MM.1S (cell line): ENCODE data around the gene USP25.

Experiments
- EZH2 ChIP-seq: fragments of 300-600 bp; sonication (generic); optimal IDR thresholded peaks from 2 replicates; pipeline ENCODE3; 2017; ENCODE audit warnings: low read depth, mild to moderate bottlenecking, antibody characterized with exemption, low read length, mixed read lengths
- TF ChIP-seq, protein P1 (sequence below): fragments of 300-600 bp; sonication (generic); IDR thresholded peaks from 2 replicates; pipeline ENCODE4 v1.5.1; 2016; ENCODE audit warnings: antibody characterized with exemption, low read length, mixed read lengths

DNA sequence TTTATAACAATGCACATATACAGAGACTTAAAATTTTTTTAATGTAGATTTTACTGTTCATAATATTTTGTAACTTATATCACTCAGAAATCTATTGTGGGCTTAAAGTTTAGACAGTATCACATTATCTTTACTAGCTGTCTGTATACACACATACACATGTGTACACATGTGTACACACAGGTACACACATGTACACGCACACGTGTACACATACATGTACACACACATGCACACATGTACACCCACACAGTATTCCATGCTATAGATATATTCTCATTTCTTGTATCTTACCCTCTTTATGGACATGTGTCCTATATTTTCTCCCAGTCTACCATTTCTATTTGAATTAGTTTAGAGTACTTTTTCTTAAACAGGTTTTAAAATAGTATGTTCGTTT lies 123.3 kb downstream of the USP25 start:
- TF ChIP-seq, protein P1, sequence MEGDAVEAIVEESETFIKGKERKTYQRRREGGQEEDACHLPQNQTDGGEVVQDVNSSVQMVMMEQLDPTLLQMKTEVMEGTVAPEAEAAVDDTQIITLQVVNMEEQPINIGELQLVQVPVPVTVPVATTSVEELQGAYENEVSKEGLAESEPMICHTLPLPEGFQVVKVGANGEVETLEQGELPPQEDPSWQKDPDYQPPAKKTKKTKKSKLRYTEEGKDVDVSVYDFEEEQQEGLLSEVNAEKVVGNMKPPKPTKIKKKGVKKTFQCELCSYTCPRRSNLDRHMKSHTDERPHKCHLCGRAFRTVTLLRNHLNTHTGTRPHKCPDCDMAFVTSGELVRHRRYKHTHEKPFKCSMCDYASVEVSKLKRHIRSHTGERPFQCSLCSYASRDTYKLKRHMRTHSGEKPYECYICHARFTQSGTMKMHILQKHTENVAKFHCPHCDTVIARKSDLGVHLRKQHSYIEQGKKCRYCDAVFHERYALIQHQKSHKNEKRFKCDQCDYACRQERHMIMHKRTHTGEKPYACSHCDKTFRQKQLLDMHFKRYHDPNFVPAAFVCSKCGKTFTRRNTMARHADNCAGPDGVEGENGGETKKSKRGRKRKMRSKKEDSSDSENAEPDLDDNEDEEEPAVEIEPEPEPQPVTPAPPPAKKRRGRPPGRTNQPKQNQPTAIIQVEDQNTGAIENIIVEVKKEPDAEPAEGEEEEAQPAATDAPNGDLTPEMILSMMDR: no peak
- TF ChIP-seq EZH2: no peak
